Activated B cell treated with CpG ODN at 0.5 μM for 24 hours (primary cell): Measurements from ENCODE around the gene SFT2D2. TPM values are rescaled to one million over a fixed set of nuclear protein-coding genes. Genes with fewer than 3 reads are reported as not detected.

ENCODE experiments used
- ATAC-seq: fragments of 200-7000 bp; cut with Tn5 transposase; one replicate; pipeline ENCODE4 v1.10.0; 2021; ENCODE audit warnings: low read depth, mild to moderate bottlenecking, moderate library complexity
- CTCF ChIA-PET: fragments of 350-600 bp; sonication (Branson Sonifier 250); formaldehyde crosslinking; loops from one replicate; lab custom pipeline; 2021; ENCODE audit warnings: antibody characterized with exemption; lab: Charles Lee
- POLR2A ChIA-PET: fragments of 350-600 bp; sonication (Branson Sonifier 250); formaldehyde crosslinking; loops from one replicate; lab custom pipeline; 2021; ENCODE audit warnings: antibody characterized with exemption; lab: Charles Lee
- DNase-seq: peaks from one replicate; pipeline ENCODE4 v3.0.0; 2022
- H3K27ac Mint-ChIP-seq: one replicate; pipeline ENCODE4 v1.8.0; 2020; ENCODE audit warnings: mixed read lengths
- H3K27me3 Mint-ChIP-seq: one replicate; pipeline ENCODE4 v1.8.0; 2021; ENCODE audit warnings: mixed read lengths
- H3K36me3 Mint-ChIP-seq: one replicate; pipeline ENCODE4 v1.8.0; 2021; ENCODE audit warnings: low read depth, mixed read lengths
- H3K4me1 Mint-ChIP-seq: one replicate; pipeline ENCODE4 v1.8.0; 2021; ENCODE audit warnings: mixed read lengths
- H3K4me3 Mint-ChIP-seq: one replicate; pipeline ENCODE4 v1.8.0; 2020; ENCODE audit warnings: mild to moderate bottlenecking, mixed read lengths
- H3K9me3 Mint-ChIP-seq: one replicate; pipeline ENCODE4 v1.8.0; 2020; ENCODE audit warnings: mixed read lengths
- intact Hi-C: fragments of 100-400 bp; cut with micrococcal nuclease; formaldehyde crosslinking; loops from one replicate; pipeline ENCODE4 v1.15.1; 2024
- total RNA-seq: library from RNA; stranded (reverse); gene quantifications from 2 replicates; pipeline ENCODE4 v1.2.3, GENCODE V29; 2022
- TF ChIP-seq, protein P1 (sequence below): fragments of 200-600 bp; IDR thresholded peaks from one replicate; pipeline ENCODE4 v1.8.0; 2022; ENCODE audit warnings: antibody characterized with exemption, mild to moderate bottlenecking

The SFT2D2 gene
- total RNA-seq, 1 donor from 2014 or later: 63.4 TPM

- Mint-ChIP-seq H3K27ac (no peak overlapping the region), H3K36me3 (peaks cover 19% of the 10 kb centered on the region), H3K4me1 (peaks cover 8% of the 10 kb centered on the region), H3K27me3 (no peaks in the 10 kb centered on the region), H3K9me3 (peaks cover 8% of the 10 kb centered on the region), H3K4me3 (no peak overlapping the region)
- POLR2A ChIA-PET: no interaction called here
- ATAC-seq (no peak), DNase-seq (no peak)
- TF ChIP-seq, protein P1, sequence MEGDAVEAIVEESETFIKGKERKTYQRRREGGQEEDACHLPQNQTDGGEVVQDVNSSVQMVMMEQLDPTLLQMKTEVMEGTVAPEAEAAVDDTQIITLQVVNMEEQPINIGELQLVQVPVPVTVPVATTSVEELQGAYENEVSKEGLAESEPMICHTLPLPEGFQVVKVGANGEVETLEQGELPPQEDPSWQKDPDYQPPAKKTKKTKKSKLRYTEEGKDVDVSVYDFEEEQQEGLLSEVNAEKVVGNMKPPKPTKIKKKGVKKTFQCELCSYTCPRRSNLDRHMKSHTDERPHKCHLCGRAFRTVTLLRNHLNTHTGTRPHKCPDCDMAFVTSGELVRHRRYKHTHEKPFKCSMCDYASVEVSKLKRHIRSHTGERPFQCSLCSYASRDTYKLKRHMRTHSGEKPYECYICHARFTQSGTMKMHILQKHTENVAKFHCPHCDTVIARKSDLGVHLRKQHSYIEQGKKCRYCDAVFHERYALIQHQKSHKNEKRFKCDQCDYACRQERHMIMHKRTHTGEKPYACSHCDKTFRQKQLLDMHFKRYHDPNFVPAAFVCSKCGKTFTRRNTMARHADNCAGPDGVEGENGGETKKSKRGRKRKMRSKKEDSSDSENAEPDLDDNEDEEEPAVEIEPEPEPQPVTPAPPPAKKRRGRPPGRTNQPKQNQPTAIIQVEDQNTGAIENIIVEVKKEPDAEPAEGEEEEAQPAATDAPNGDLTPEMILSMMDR: no peak
- intact Hi-C loops: no loop called here
- CTCF ChIA-PET: no interaction called here
These were observed 45.8 kb downstream of the SFT2D2 start for GRCh38 chr1:168271636-168272035.

- DNase-seq (no peak), ATAC-seq (no peak)
- Mint-ChIP-seq H3K4me3 (no peak overlapping the region), H3K27me3 (no peaks in the 10 kb centered on the region), H3K27ac (no peak overlapping the region), H3K36me3 (peaks cover 17% of the 10 kb centered on the region), H3K9me3 (peaks cover 11% of the 10 kb centered on the region), H3K4me1 (peaks cover 8% of the 10 kb centered on the region)
- ChIA-PET POLR2A (no interaction called here), CTCF (interaction anchor here (1.1 kb wide), 1 partner anchor 15 kb away, joined by 3 read pairs; no protein-coding TSS in a partner anchor)
- TF ChIP-seq, protein P1: no peak
- intact Hi-C loops: no loop called here
These were observed 47.8 kb downstream of the SFT2D2 start for GRCh38 chr1:168273575-168273974.

- no peak overlapping the region for H3K4me3 Mint-ChIP-seq
- H3K27ac Mint-ChIP-seq: no peak overlapping the region
- peaks cover 6% of the 10 kb centered on the region for H3K9me3 Mint-ChIP-seq
- no peaks in the 10 kb centered on the region for H3K4me1 Mint-ChIP-seq
- ATAC-seq: no peak
- no peak for DNase-seq
- H3K27me3 Mint-ChIP-seq: no peaks in the 10 kb centered on the region
- TF ChIP-seq, protein P1: no peak
- H3K36me3 Mint-ChIP-seq: peaks cover 14% of the 10 kb centered on the region
- ChIA-PET CTCF (interaction anchor here (1.1 kb wide), 1 partner anchor 44 kb away, joined by 3 read pairs; no protein-coding TSS in a partner anchor), POLR2A (no interaction called here)
- intact Hi-C loops: no loop called here
These were observed 53.4 kb downstream of the SFT2D2 start for GRCh38 chr1:168279253-168279652.

DNA sequence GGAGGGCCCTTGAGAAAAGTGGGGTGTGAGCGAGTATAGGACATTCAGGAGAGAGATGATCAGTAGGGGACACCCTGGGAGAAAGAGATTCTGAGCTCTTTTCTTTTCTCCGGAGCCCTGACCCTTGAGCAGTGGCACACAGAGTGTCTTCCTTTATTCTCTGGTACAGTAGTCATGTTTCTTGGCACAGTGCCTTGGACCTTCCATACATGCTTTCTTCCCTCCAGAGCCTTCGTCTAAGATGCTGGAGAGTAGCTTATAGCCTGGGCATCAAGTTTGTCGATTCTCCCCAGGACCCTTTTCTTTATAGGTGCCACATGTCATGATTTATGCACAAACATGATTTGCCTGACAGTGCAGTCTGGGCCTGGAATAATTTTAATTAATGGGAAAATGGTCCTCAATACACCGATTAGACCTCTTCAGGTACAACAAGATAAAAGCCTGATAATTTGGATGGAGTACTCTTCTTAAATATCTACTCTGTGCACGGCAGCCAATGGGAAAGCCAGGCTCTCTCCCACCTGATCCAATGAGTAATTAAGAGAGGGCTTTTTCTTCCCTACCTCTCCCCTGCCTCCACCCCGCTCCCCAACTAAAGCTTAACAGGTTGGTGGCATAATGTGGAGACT lies 54.6 kb downstream of the SFT2D2 start, which contains the start of gene TBX19:
Gene TBX19, plus strand, starts transcription at position 582 of the 632 bp plus-strand sequence. CDS start 214 bp downstream, outside the sequence.
- no peak for ATAC-seq
- no peak for DNase-seq
- Mint-ChIP-seq H3K9me3 (peaks cover 6% of the 10 kb centered on the region), H3K36me3 (peaks cover 17% of the 10 kb centered on the region), H3K27ac (no peak within 1 kb of the TSS), H3K4me3 (no peak within 1 kb of the TSS), H3K4me1 (no peaks in the 10 kb centered on the region), H3K27me3 (no peaks in the 10 kb centered on the region)
- TF ChIP-seq, protein P1: no peak
- intact Hi-C loops: no loop called here
- POLR2A ChIA-PET: no interaction called here
- CTCF ChIA-PET: interaction anchor here (1.1 kb wide), 1 partner anchor 45 kb away, joined by 3 read pairs; no protein-coding TSS in a partner anchor

- TF ChIP-seq, protein P1: no peak
- H3K9me3 Mint-ChIP-seq: peaks cover 2% of the 10 kb centered on the region
- ATAC-seq (no peak), DNase-seq (no peak)
- ChIA-PET CTCF (no interaction called here), POLR2A (no interaction called here)
- intact Hi-C loops: no loop called here
- peaks cover 17% of the 10 kb centered on the region for H3K36me3 Mint-ChIP-seq
- H3K4me1 Mint-ChIP-seq: no peaks in the 10 kb centered on the region
- H3K27ac Mint-ChIP-seq: no peak overlapping the region
- H3K4me3 Mint-ChIP-seq: no peak overlapping the region
- no peaks in the 10 kb centered on the region for H3K27me3 Mint-ChIP-seq
These were observed 56.0 kb downstream of the SFT2D2 start for GRCh38 chr1:168281603-168282325.
